HG03469 (cell line): ENCODE measurements around the gene MLPH.
A peak's percentile ranks its signal among the peaks of the same experiment; 100 is the strongest.

Experiments
- ATAC-seq: cut with Tn5 transposase; IDR thresholded peaks from one replicate; pipeline ENCODE4 v1.9.1; 2021; ENCODE audit warnings: mild to moderate bottlenecking, moderate library complexity, moderate number of reproducible peaks; ENCODE audit not compliant: unreplicated experiment

The MLPH gene

GRCh38 chr2:237517163-237517562 is 30.1 kb downstream of the MLPH start:
- ATAC-seq = no peak

GRCh38 chr2:237517990-237518389 is 30.9 kb downstream of the MLPH start:
- ATAC-seq = no peak

- ATAC-seq = no peak
These were observed 32.6 kb downstream of the MLPH start for GRCh38 chr2:237519506-237520245.

GRCh38 chr2:237520290-237520689 is 33.2 kb downstream of the MLPH start:
- no peak for ATAC-seq

- ATAC-seq = no peak
These were observed 37.6 kb downstream of the MLPH start for GRCh38 chr2:237524631-237525030.

GRCh38 chr2:237525559-237526157 is 38.6 kb downstream of the MLPH start:
- ATAC-seq = no peak

GRCh38 chr2:237527233-237527632 is 40.2 kb downstream of the MLPH start:
- ATAC-seq = no peak

GRCh38 chr2:237527766-237528165 is 40.7 kb downstream of the MLPH start:
- ATAC-seq = no peak

- ATAC-seq = peak; percentile 63
These were observed 42.7 kb downstream of the MLPH start for GRCh38 chr2:237529452-237530402.

- ATAC-seq = no peak
These were observed 43.7 kb downstream of the MLPH start for GRCh38 chr2:237530472-237531433.

- no peak for ATAC-seq
These were observed 45.1 kb downstream of the MLPH start for GRCh38 chr2:237532160-237532559.

- ATAC-seq = no peak
These were observed 46.7 kb downstream of the MLPH start for GRCh38 chr2:237533668-237534161.

- no peak for ATAC-seq
These were observed 47.3 kb downstream of the MLPH start for GRCh38 chr2:237534380-237534779.

- no peak for ATAC-seq
These were observed 48.5 kb downstream of the MLPH start for GRCh38 chr2:237535385-237536082.

GRCh38 chr2:237536083-237536415 is 49.0 kb downstream of the MLPH start:
- no peak for ATAC-seq

GRCh38 chr2:237536617-237537016 is 49.6 kb downstream of the MLPH start:
- ATAC-seq = no peak

- no peak for ATAC-seq
These were observed 51.1 kb downstream of the MLPH start for GRCh38 chr2:237538001-237538720.

GRCh38 chr2:237538901-237539300 is 51.9 kb downstream of the MLPH start:
- no peak for ATAC-seq

GRCh38 chr2:237539681-237540080 is 52.6 kb downstream of the MLPH start:
- no peak for ATAC-seq
